ENCODE measurements around the gene UBE2S. TPM values are rescaled to one million over a fixed set of nuclear protein-coding genes. Genes with fewer than 3 reads are reported as not detected.

UBE2S gene
- total and polyA plus RNA-seq, 10 of the 15 experiments (the other 5 are each of a cell fraction or from before 2014, with no cell fraction given), result 2.3 to 640 (median 127) TPM

- ChIA-PET CTCF (no interaction called here), POLR2A (no interaction called here), SMC1A (ENCODE audit: uncharacterized antibody, unreplicated experiment) (interaction anchor here (1.1 kb wide), 1 partner anchor 13 kb away, joined by 3 read pairs; the partner anchor contains the start of gene KMT5C), RAD21 (ENCODE audit: unreplicated experiment) (no interaction called here)
- FAIRE-seq, result no peak
- Histone ChIP-seq H3K27ac (ENCODE audit: control insufficient read depth, insufficient read depth) (no peak overlapping the region), H4K20me1 (ENCODE audit: control insufficient read depth, insufficient read depth) (no peaks in the 10 kb centered on the region; the same call in 1 of the 2 replicates), H3K79me2 (ENCODE audit: control insufficient read depth, insufficient read depth, low read length) (no peaks in the 10 kb centered on the region), H3K4me2 (ENCODE audit: control insufficient read depth, insufficient read depth) (no peak overlapping the region), H3K27me3 (replicated peaks in 1 of 2; ENCODE audit: control insufficient read depth in 2 of 2, insufficient read depth in 2 of 2, low read length in 1 of 2) (peaks cover 4 to 13% of the 10 kb centered on the region in 2 experiments; a peak in 3 of 4 replicates), H3K9ac (ENCODE audit: control insufficient read depth, insufficient read depth, low read length) (no peak overlapping the region), H3K9me3 (replicated peaks; ENCODE audit: control insufficient read depth, insufficient read depth, low read length) (no peaks in the 10 kb centered on the region), H2AFZ (ENCODE audit: control insufficient read depth, low read depth, low read length) (no peak overlapping the region), H3K4me3 (no peak overlapping the region), H3K4me1 (ENCODE audit: control insufficient read depth, insufficient read depth, low read length) (no peaks in the 10 kb centered on the region; the same call in 1 of the 2 replicates), H3K36me3 (ENCODE audit: control insufficient read depth in 2 of 2, insufficient read depth in 2 of 2, low read length in 1 of 2) (no peaks in the 10 kb centered on the region)
- 0% methylated on average over 6 of the region's 6 CpGs for WGBS (ENCODE audit: insufficient coverage, insufficient replicate concordance, low lambda C conversion rate, missing lambda C conversion rate)
- in situ Hi-C loops (cut with MboI), result no loop called here
- TF ChIP-seq MEF2B (IDR thresholded peaks at IDR 0.05; ENCODE audit: partially characterized antibody, poor library complexity, severe bottlenecking) (no peak), MLLT1 (IDR thresholded peaks at IDR 0.05) (no peak), MEF2A (IDR thresholded peaks at IDR 0.05; ENCODE audit: insufficient read depth, low read depth, low read length) (no peak), ZNF207 (IDR thresholded peaks at IDR 0.05; ENCODE audit: borderline replicate concordance) (no peak), RAD21 (IDR thresholded peaks at IDR 0.05; ENCODE audit: insufficient read depth, low read depth, low read length) (no peak), ESRRA (IDR thresholded peaks at IDR 0.05; ENCODE audit: low read length) (no peak), IRF5 (IDR thresholded peaks at IDR 0.05; ENCODE audit: borderline replicate concordance) (no peak), ZBTB4 (CRISPR knock-in tag; IDR thresholded peaks at IDR 0.05) (no peak), SIX5 (IDR thresholded peaks at IDR 0.05; ENCODE audit: low read depth, low read length, severe bottlenecking) (no peak), USF1 (IDR thresholded peaks at IDR 0.05; ENCODE audit: borderline replicate concordance, extremely low read length, insufficient read depth, low read depth, low read length) (no peak)
- intact Hi-C loops (cut with micrococcal nuclease; ENCODE audit: unreplicated experiment), result no loop called here
- BruUV-seq (replicated peaks), result no TSS peak
- ATAC-seq, result no peak
- DNase-seq (ENCODE audit: low read depth, low spot score), result no peak
These were observed 55.5 kb downstream of the UBE2S start for GRCh38 chr19:55352040-55352439.
